Measurements from ENCODE around the gene ZNF653.
A peak's percentile ranks its signal among the peaks of the same experiment; 100 is the strongest.

ZNF653 gene

DNA sequence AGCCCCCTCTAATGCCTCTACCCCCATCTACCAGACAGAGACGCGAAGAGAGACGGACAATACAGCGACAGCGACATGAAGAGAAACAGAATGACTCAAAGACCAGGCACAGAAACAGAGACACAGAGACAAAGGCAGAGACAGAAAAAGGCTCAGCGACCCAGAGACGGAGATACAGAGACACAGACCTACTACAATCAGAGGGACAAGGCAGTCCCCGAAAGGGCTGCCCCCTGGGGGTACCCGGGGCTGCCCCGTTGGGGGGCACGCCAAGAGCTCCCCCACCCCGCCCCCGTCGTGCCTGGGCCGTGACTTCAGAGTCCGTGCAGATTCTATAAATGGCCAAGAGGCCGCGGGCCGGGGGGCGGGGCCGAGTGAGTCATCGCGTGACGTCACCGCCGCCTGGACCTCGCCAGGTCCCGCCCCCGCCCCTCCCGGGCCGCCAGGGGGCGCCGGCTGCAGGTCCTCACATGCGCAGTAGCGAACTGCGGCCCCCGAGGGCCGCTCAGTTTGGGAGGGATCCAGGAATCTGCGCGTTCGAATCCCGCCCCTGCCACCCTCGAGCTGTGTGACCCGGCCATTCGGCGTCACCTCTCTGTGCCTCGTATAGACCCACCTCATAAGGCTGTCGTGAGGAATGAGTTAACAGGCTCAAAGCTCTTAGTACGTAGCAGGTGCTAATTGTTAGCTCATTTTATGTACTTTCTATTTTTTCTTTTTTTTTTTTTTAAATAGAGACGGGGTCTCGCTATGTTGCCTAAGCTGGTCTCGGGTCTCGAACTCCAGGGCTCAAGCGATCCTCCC, 30.4 kb upstream of the ZNF653 start:
- TF ChIP-seq, protein P1, sequence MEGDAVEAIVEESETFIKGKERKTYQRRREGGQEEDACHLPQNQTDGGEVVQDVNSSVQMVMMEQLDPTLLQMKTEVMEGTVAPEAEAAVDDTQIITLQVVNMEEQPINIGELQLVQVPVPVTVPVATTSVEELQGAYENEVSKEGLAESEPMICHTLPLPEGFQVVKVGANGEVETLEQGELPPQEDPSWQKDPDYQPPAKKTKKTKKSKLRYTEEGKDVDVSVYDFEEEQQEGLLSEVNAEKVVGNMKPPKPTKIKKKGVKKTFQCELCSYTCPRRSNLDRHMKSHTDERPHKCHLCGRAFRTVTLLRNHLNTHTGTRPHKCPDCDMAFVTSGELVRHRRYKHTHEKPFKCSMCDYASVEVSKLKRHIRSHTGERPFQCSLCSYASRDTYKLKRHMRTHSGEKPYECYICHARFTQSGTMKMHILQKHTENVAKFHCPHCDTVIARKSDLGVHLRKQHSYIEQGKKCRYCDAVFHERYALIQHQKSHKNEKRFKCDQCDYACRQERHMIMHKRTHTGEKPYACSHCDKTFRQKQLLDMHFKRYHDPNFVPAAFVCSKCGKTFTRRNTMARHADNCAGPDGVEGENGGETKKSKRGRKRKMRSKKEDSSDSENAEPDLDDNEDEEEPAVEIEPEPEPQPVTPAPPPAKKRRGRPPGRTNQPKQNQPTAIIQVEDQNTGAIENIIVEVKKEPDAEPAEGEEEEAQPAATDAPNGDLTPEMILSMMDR (IDR thresholded peaks at IDR 0.05; ENCODE audit: control insufficient read depth, extremely low read depth, insufficient read depth), result peak; percentile 69
- DNase-seq (ENCODE audit: low read depth), result peak; percentile 18
- peak overlapping the region; percentile 33 for H3K4me3 ChIP-seq (ENCODE audit: low read depth, low read length)

DNA sequence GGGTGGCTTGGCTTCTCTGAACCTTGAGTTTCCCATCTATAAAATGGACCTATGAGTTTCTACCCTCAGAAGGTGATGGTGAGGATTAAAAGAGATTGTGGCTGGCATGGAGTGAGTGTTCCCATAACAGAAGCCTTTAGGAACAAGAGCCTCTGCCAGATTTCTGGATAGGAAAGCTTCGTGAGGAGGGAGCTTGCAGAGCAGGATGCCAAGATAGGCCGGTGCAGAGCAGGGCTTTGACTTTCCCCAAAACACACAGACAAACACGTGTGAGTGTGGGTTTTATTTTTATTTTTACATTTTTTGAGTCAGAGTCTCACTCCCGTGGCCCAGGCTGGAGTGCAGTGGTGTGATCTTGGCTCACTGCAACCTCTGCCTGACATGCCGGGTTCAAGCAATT, 29.3 kb upstream of the ZNF653 start:
- no peak for DNase-seq (ENCODE audit: low read depth)
- no peak overlapping the region for H3K4me3 ChIP-seq (ENCODE audit: low read depth, low read length)
- TF ChIP-seq, protein P1 (IDR thresholded peaks at IDR 0.05; ENCODE audit: control insufficient read depth, extremely low read depth, insufficient read depth), result no peak

DNA sequence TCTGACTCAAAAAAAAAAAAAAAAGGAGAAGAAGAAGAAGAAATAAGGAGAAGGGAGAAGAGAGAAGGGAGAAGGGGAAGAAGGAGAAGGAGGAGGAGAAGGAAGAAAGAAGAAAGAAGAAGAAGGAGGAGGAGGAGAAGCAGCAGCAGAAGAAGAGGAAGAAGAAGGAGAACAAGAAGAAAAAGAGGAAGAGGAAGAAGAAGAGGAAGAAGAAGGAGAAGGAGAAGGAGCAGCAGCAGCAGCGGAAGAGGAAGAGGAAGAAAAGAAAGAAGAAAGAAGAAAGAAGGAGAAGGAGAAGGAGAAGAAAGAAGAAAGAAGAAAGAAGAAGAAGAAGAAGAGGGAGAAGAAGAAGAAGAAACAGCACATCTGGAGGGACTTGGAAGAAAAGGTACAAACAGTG, 28.9 kb upstream of the ZNF653 start:
- TF ChIP-seq, protein P1 (IDR thresholded peaks at IDR 0.05; ENCODE audit: control insufficient read depth, extremely low read depth, insufficient read depth), result no peak
- no peak for DNase-seq (ENCODE audit: low read depth)
- no peak overlapping the region for H3K4me3 ChIP-seq (ENCODE audit: low read depth, low read length)

DNA sequence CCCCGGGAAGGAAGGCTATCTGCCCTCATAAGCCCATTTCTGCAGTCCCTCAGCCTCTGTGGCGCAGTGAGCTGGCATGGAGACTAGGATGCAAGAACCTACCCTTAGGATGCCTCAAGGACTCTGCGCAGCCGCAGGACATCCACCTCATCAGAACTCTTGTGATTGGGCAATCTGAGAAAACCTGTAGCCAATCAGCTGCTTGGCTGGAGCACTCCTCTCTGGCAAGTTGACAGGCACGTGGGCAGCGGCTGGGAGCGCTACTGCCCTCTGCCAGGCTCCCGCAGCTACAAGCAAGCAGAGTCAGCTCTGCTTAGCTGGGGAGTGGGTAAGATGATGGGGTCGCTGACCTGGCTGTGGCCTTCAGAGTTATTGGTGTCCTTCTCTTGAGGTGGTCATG, 24.8 kb upstream of the ZNF653 start:
- DNase-seq (ENCODE audit: low read depth), result peak; percentile 38
- H3K4me3 ChIP-seq (ENCODE audit: low read depth, low read length), result no peak overlapping the region
- TF ChIP-seq, protein P1 (IDR thresholded peaks at IDR 0.05; ENCODE audit: control insufficient read depth, extremely low read depth, insufficient read depth), result peak; percentile 29; the same call in 1 of the 2 replicates

DNA sequence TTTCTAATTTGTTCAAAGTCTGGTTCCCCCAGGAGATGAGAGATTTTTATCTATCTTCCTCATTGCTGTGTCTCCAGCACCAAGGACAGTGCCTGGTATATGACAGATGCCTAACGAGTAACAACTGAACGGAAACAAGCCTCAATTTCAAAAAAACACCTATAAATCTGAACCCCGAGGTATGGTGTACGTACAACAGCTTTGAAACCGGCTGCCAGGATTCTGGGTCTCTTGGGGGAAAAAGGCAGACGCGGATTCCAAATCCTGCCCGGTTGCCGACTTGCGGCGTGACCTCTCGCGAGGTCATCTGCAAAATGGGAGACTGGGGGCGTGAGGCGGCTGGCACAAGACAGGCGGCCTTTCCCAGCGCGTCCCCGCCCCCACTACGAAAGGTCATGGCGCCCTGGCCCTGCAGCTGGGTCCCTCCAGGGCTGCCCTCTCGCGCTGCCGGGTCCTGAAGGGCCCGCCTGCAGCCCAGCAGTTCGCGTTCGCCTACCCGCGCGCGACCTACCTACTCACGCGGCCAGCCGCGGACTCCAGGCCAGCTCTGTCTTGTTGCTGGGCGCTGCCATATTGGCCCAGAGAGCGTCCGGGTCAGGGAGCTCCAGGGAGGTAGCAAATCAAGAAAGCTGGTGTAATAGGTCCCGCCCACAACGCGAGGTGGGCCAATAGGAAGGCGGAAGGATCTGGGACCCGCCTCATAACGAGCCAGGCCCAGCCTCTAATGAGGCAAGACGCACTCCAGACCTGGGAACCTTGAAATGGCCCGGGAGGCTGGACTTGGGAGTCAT, 23.1 kb upstream of the ZNF653 start, which contains the start of gene ECSIT:
Gene ECSIT, minus strand, starts transcription at position 584 of the 791 bp plus-strand sequence. CDS start 9,964 bp downstream, outside the sequence.
- TF ChIP-seq, protein P1 (IDR thresholded peaks at IDR 0.05; ENCODE audit: control insufficient read depth, extremely low read depth, insufficient read depth), result no peak
- peak; percentile 96 for DNase-seq (ENCODE audit: low read depth)
- H3K4me3 ChIP-seq (ENCODE audit: low read depth, low read length), result peak within 1 kb of the TSS; percentile 93

DNA sequence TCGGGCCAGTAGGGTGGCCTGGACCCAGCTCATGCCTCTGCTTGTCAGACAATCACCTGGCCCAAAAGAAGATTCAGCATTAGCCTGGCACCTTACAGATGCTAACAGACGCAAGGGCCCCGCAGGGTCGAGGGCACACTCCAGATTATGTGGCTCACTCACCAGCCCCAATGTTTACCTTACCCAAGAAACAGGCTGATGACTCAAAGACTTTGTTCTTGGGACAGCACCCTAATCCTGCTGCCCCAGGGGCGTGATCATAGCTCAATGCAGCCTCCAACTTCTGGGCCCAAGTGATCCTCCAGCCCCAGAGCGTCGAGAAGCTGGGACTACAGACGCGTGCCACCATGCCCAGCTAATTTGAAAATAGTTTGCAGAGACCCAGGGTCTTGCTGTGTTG, 13.5 kb upstream of the ZNF653 start:
- TF ChIP-seq, protein P1 (IDR thresholded peaks at IDR 0.05; ENCODE audit: control insufficient read depth, extremely low read depth, insufficient read depth), result no peak
- no peak overlapping the region for H3K4me3 ChIP-seq (ENCODE audit: low read depth, low read length)
- no peak for DNase-seq (ENCODE audit: low read depth)
